Neural progenitor cell (in vitro differentiated cells): ENCODE data around the gene BPHL.

ENCODE experiments used
- CTCF ChIP-seq: fragments of 200-600 bp; sonication (generic); IDR thresholded peaks from 2 replicates; pipeline ENCODE4 v1.5.1; 2017; ENCODE audit warnings: antibody characterized with exemption, mild to moderate bottlenecking
- EZH2 ChIP-seq: fragments of 200-600 bp; sonication (generic); IDR thresholded peaks from 2 replicates; pipeline ENCODE4 v1.6.1; 2017; ENCODE audit warnings: antibody characterized with exemption, mild to moderate bottlenecking, moderate library complexity
- EZH2phosphoT487 ChIP-seq: fragments of 200-600 bp; sonication (generic); IDR thresholded peaks from 2 replicates; pipeline ENCODE4 v1.6.1; 2017; ENCODE audit warnings: antibody characterized with exemption

- no peak for TF ChIP-seq EZH2
- no peak for TF ChIP-seq CTCF
- no peak for TF ChIP-seq EZH2phosphoT487
Measured at GRCh38 chr6:3102875-3103274, 15.6 kb upstream of the BPHL start.
